Measurements from ENCODE around the gene MSI2.

- TF ChIP-seq CTCF (IDR thresholded peaks at IDR 0.05; ENCODE audit: insufficient read depth, low read length, poor library complexity, severe bottlenecking) = no peak
- no peak for TF ChIP-seq EZH2phosphoT487 (conservative IDR thresholded peaks at IDR 0.05; ENCODE audit: low read length)
Observed at GRCh38 chr17:57432507-57433277, 176.4 kb downstream of the MSI2 start.

Measured in SU-DHL-6 (cell line).